ENCODE data around the gene SEC22B. TPM values are rescaled to one million over a fixed set of nuclear protein-coding genes. Genes with fewer than 3 reads are reported as not detected.
"Not testable (repeated sequence)": the region's sequence is repeated elsewhere in the genome, so short reads cannot be mapped to it uniquely, and the experiment has no call there.

The SEC22B gene
- total RNA-seq, 5 donors from 2014 or later (not counting 1 experiment from before 2014, with no cell fraction given) = 29.8 to 33.9 (median 31.2) TPM

DNA sequence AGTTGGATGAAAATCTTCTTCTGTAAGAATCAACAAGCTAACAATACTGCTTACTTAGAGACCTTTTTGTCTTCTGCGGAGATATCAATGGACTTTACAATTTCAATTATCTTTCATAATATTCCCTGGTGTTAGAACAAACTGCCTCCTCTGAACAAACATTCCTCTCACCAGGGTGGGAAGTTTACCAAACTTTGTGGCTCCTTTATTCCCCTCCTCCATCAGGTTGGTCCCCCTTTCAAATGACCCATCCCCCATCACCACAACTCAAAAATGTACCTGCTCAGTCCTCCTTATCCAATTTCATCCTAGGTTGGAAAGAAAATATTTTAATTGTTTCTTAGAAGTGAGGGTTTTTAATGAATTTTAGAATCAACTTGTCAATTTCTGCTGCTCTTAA lies 40.2 kb downstream of the SEC22B start:
- H3K36me3 ChIP-seq (ENCODE audit: control insufficient read depth in 2 of 2, extremely low read depth in 1 of 2, insufficient read depth in 1 of 2, low read length in 1 of 2); ATAC-seq (replicated peaks in 1 of 4); H3K27me3 Mint-ChIP-seq; H3K27me3 ChIP-seq (replicated peaks in 1 of 2; ENCODE audit: control insufficient read depth in 2 of 2, extremely low read depth in 1 of 2, insufficient read depth in 2 of 2, low read length in 1 of 2); H3K4me3 ChIP-seq (ENCODE audit: control insufficient read depth in 1 of 2, extremely low read depth in 1 of 2, low read length in 1 of 2); H3K9me3 ChIP-seq; CTCF ChIA-PET; H3K4me3 Mint-ChIP-seq; DNase-seq; H3K27ac ChIP-seq (ENCODE audit: low read length); H3K36me3 Mint-ChIP-seq; H3K27ac Mint-ChIP-seq; H3K4me1 ChIP-seq (ENCODE audit: control insufficient read depth in 1 of 2, extremely low read depth in 1 of 2, insufficient read depth in 2 of 2, low read length in 2 of 2); H3K9me3 Mint-ChIP-seq; H3K4me1 Mint-ChIP-seq; POLR2A ChIA-PET: not testable (repeated sequence)
- no CpG with 5 or more reads among the region's 1 CpG for WGBS (ENCODE audit: insufficient coverage)

DNA sequence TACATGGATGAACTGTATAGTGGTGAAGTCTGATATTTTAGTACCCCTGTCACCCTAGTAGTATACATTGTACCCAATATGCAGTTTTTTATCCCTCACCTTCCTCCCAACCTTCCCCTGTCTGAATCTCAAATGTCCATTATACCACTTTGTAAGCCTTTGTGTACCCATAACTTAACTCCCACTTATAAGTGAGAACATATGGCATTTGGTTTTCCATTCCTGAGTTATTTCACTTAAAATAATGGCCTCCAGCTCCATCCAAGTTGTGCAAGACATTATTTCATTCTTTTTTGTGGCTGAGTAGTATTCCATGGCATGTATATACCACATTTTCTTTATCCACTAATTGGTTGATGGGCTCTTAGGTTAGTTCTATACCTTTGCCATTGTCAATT lies 42.4 kb downstream of the SEC22B start:
- H3K36me3 Mint-ChIP-seq; H3K4me1 ChIP-seq (ENCODE audit: control insufficient read depth in 1 of 2, extremely low read depth in 1 of 2, insufficient read depth in 2 of 2, low read length in 2 of 2); H3K9me3 ChIP-seq; H3K27ac Mint-ChIP-seq; H3K4me1 Mint-ChIP-seq; H3K4me3 ChIP-seq (ENCODE audit: control insufficient read depth in 1 of 2, extremely low read depth in 1 of 2, low read length in 1 of 2); H3K27me3 Mint-ChIP-seq; POLR2A ChIA-PET; ATAC-seq (replicated peaks in 1 of 4); H3K9me3 Mint-ChIP-seq; H3K27ac ChIP-seq (ENCODE audit: low read length); H3K27me3 ChIP-seq (replicated peaks in 1 of 2; ENCODE audit: control insufficient read depth in 2 of 2, extremely low read depth in 1 of 2, insufficient read depth in 2 of 2, low read length in 1 of 2); H3K4me3 Mint-ChIP-seq; H3K36me3 ChIP-seq (ENCODE audit: control insufficient read depth in 2 of 2, extremely low read depth in 1 of 2, insufficient read depth in 1 of 2, low read length in 1 of 2); CTCF ChIA-PET; DNase-seq: not testable (repeated sequence)

DNA sequence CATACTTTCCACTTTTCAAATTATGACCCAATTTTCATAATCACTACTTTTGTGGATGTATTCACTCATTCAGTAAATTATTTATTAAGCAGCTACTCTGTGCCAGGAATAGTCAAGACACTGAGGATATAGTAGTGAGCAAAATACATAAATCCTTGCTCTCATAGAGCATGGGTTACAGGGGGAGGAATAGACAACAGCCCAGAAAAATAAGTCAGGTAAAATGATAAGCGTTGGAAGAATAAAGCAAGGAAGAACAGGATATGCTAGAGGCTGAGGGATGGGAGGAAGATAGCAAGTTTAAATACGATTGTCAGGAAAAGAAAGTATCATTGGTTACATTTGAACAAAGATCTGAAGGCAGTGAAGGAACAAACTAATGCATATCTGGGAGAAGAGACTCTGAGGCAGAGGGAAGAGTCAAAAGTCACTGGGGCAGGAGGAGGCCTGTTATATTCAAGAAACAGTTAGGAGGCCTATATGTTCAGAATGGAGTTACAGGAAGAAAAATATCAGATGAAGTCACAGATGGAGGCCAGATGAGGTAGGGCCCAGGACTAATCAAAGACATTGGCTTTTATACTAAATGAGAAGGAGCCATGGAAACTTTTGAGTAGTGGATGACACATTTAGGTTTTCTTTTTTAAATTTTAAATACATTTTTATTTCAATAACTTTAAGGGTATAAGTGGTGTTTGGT lies 42.9 kb downstream of the SEC22B start:
- H3K9me3 Mint-ChIP-seq = no peaks in the 10 kb centered on the region
- Histone ChIP-seq H3K4me3 (ENCODE audit: control insufficient read depth in 1 of 2, extremely low read depth in 1 of 2, low read length in 1 of 2) (no peak overlapping the region), H3K4me1 (ENCODE audit: control insufficient read depth in 1 of 2, extremely low read depth in 1 of 2, insufficient read depth in 2 of 2, low read length in 2 of 2) (no peaks in the 10 kb centered on the region), H3K36me3 (ENCODE audit: control insufficient read depth in 2 of 2, extremely low read depth in 1 of 2, insufficient read depth in 1 of 2, low read length in 1 of 2) (no peaks in the 10 kb centered on the region), H3K27me3 (replicated peaks in 1 of 2; ENCODE audit: control insufficient read depth in 2 of 2, extremely low read depth in 1 of 2, insufficient read depth in 2 of 2, low read length in 1 of 2) (no peaks in the 10 kb centered on the region), H3K9me3 (no peaks in the 10 kb centered on the region), H3K27ac (ENCODE audit: low read length) (no peak overlapping the region)
- ATAC-seq (replicated peaks in 1 of 4) (no peak), DNase-seq (no peak)
- POLR2A ChIA-PET = no interaction called here
- H3K27ac Mint-ChIP-seq = no peak overlapping the region
- H3K27me3 Mint-ChIP-seq = no peaks in the 10 kb centered on the region
- no peak overlapping the region for H3K4me3 Mint-ChIP-seq
- H3K4me1 Mint-ChIP-seq = peaks cover 2 to 6% (median 5%) of the 10 kb centered on the region in 3 donors
- WGBS (ENCODE audit: insufficient coverage) = 100% methylated on average over 2 of the region's 2 CpGs
- CTCF ChIA-PET = no interaction called here
- H3K36me3 Mint-ChIP-seq = no peaks in the 10 kb centered on the region

DNA sequence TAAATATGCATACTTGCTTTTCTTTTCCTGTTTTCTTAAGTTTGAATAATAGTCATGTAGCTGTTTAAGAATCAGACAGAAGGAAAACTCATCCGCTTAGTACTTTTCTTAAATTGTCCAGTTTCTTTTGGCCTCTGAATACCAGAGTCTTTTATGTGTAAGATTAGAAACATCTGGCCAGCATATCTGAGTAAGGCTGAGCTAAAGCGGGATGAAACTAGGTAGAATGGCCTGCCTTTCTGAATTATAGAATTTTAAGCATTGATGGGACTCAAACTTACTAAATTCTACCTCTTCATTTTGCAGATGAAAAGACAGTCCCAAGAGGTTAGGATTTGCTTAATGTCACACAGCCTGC lies 43.9 kb downstream of the SEC22B start:
- POLR2A ChIA-PET; H3K9me3 Mint-ChIP-seq; H3K36me3 Mint-ChIP-seq; H3K4me1 ChIP-seq (ENCODE audit: control insufficient read depth in 1 of 2, extremely low read depth in 1 of 2, insufficient read depth in 2 of 2, low read length in 2 of 2); H3K27ac Mint-ChIP-seq; DNase-seq; H3K9me3 ChIP-seq; H3K27ac ChIP-seq (ENCODE audit: low read length); H3K4me3 Mint-ChIP-seq; H3K27me3 ChIP-seq (replicated peaks in 1 of 2; ENCODE audit: control insufficient read depth in 2 of 2, extremely low read depth in 1 of 2, insufficient read depth in 2 of 2, low read length in 1 of 2); H3K4me3 ChIP-seq (ENCODE audit: control insufficient read depth in 1 of 2, extremely low read depth in 1 of 2, low read length in 1 of 2); CTCF ChIA-PET; ATAC-seq (replicated peaks in 1 of 4); H3K4me1 Mint-ChIP-seq; H3K36me3 ChIP-seq (ENCODE audit: control insufficient read depth in 2 of 2, extremely low read depth in 1 of 2, insufficient read depth in 1 of 2, low read length in 1 of 2); H3K27me3 Mint-ChIP-seq: not testable (repeated sequence)
- no CpG with 5 or more reads among the region's 2 CpGs for WGBS (ENCODE audit: insufficient coverage)

DNA sequence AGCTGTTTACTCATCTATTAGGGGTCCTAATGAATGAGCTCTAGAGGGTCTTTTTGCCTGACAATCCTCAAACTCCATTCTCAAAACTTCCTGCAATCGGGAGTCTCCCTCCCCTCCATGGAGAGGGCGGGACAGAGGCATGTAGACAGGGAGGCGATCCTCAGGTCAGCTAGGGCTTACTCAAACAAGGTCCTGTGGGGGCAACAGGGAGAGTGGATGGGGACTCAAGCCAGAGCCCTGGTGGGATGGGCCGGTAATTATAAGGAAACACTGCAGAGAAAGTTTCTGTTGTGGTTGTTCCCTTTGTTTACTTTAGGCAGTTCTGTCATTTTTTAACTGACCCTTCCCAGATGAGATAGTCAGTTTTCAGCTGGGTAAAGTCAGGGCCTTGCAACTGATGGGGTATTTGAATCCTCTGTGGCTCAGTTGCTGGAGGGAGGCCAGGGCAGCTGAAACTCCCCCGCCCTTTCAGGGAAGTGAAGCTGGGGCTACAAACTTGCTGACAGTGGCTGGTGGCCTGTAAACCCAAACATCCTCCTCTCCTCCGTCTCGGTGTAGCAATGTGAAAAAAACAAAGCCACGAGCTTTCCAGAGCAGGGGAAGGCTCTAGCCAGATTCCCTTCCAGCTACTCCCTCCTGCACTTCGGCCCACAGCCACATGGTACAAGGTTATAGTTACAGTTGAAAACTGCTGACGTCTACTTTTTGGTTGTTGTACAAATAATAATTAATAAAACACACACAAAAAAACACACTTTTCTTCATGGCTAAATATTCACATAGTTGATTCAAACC lies 44.5 kb downstream of the SEC22B start:
- H3K4me3 Mint-ChIP-seq; H3K4me1 ChIP-seq (ENCODE audit: control insufficient read depth in 1 of 2, extremely low read depth in 1 of 2, insufficient read depth in 2 of 2, low read length in 2 of 2); H3K9me3 ChIP-seq; H3K36me3 Mint-ChIP-seq; H3K4me3 ChIP-seq (ENCODE audit: control insufficient read depth in 1 of 2, extremely low read depth in 1 of 2, low read length in 1 of 2); DNase-seq; H3K27ac Mint-ChIP-seq; H3K4me1 Mint-ChIP-seq; H3K36me3 ChIP-seq (ENCODE audit: control insufficient read depth in 2 of 2, extremely low read depth in 1 of 2, insufficient read depth in 1 of 2, low read length in 1 of 2); H3K9me3 Mint-ChIP-seq; H3K27me3 ChIP-seq (replicated peaks in 1 of 2; ENCODE audit: control insufficient read depth in 2 of 2, extremely low read depth in 1 of 2, insufficient read depth in 2 of 2, low read length in 1 of 2); POLR2A ChIA-PET; H3K27me3 Mint-ChIP-seq; CTCF ChIA-PET; H3K27ac ChIP-seq (ENCODE audit: low read length): not testable (repeated sequence)
- peak in 3 of 4 experiments; percentile 26 to 43 (median 29) for ATAC-seq (replicated peaks in 1 of 4)
- no CpG with 5 or more reads among the region's 10 CpGs for WGBS (ENCODE audit: insufficient coverage)

DNA sequence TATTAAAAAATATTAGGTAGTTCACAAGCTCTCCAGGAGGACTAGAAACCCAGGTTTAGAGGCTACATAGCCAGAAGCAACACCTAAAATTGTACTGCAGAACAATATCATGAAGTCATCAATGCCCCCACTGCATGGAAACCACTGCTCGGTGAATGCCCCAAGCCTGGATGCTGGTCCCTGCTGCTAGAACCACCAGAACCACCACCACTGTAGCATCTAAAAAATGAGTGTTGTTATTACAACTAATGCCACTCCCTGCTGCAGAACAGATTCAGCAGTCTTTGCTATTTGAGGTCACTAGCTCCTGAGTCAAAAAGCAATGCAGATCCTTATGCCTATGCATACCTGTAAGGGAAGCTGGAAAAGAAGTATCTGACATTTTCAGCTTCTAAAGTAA lies 48.4 kb downstream of the SEC22B start:
- H3K27ac Mint-ChIP-seq; POLR2A ChIA-PET; H3K4me1 ChIP-seq (ENCODE audit: control insufficient read depth in 1 of 2, extremely low read depth in 1 of 2, insufficient read depth in 2 of 2, low read length in 2 of 2): not testable (repeated sequence)

More for the DNA sequence above, 48.4 kb downstream of the SEC22B start:
- CTCF ChIA-PET; H3K27me3 Mint-ChIP-seq; H3K36me3 Mint-ChIP-seq; H3K9me3 Mint-ChIP-seq; DNase-seq; H3K27ac ChIP-seq (ENCODE audit: low read length); H3K4me3 Mint-ChIP-seq; H3K9me3 ChIP-seq; ATAC-seq (replicated peaks in 1 of 4); H3K4me3 ChIP-seq (ENCODE audit: control insufficient read depth in 1 of 2, extremely low read depth in 1 of 2, low read length in 1 of 2); H3K27me3 ChIP-seq (replicated peaks in 1 of 2; ENCODE audit: control insufficient read depth in 2 of 2, extremely low read depth in 1 of 2, insufficient read depth in 2 of 2, low read length in 1 of 2); H3K36me3 ChIP-seq (ENCODE audit: control insufficient read depth in 2 of 2, extremely low read depth in 1 of 2, insufficient read depth in 1 of 2, low read length in 1 of 2): not testable (repeated sequence)
- H3K4me1 Mint-ChIP-seq = peaks cover 11 to 20% (median 18%) of the 10 kb centered on the region in 3 donors
- no CpG with 5 or more reads among the region's 1 CpG for WGBS (ENCODE audit: insufficient coverage)
